ENCODE results near the gene LAMC1. TPM values are rescaled to one million over a fixed set of nuclear protein-coding genes. Genes with fewer than 3 reads are reported as not detected.

Gene LAMC1
- total RNA-seq, 1 experiment from 2014 or later: 61.2 TPM

GRCh38 chr1:183093786-183094298 lies 70.6 kb downstream of the LAMC1 start:
- ATAC-seq (peak; percentile 95), DNase-seq (ENCODE audit: low read depth, low spot score) (peak; percentile 24)
- Histone ChIP-seq H4K20me1 (ENCODE audit: insufficient read depth) (no peaks in the 10 kb centered on the region), H3K27me3 (ENCODE audit: insufficient read depth, low read length) (no peaks in the 10 kb centered on the region), H3K9ac (ENCODE audit: low read length) (0 out of 2 replicates have a peak overlapping the region, but pooled peaks have one; percentile 8), H3K27ac (ENCODE audit: low read depth, low read length) (no peak overlapping the region), H3K4me1 (ENCODE audit: control insufficient read depth in 1 of 2, insufficient read depth in 2 of 2, low read length in 2 of 2) (peaks cover 17 to 35% of the 10 kb centered on the region in 2 experiments), H2AFZ (ENCODE audit: low read depth, low read length, poor library complexity, severe bottlenecking) (no peak overlapping the region), H3K36me3 (ENCODE audit: control insufficient read depth in 1 of 2, insufficient read depth in 2 of 2, low read length in 2 of 2) (no peaks in the 10 kb centered on the region), H3K79me2 (ENCODE audit: insufficient read depth, low read length) (peaks cover 50% of the 10 kb centered on the region), H3K4me3 (replicated peaks in 1 of 2; ENCODE audit: low read depth in 1 of 2, low read length in 2 of 2) (peak overlapping the region in 1 of 2 experiments; percentile 4; a peak in 1 of 4 replicates), H3K9me3 (ENCODE audit: control insufficient read depth in 1 of 2, insufficient read depth in 1 of 2, low read depth in 1 of 2, low read length in 2 of 2) (no peaks in the 10 kb centered on the region), H3K4me2 (ENCODE audit: low read length) (peak overlapping the region; percentile 50), H3K9me2 (ENCODE audit: insufficient read depth) (no peaks in the 10 kb centered on the region)
- peak; percentile 46 for TF ChIP-seq SP1 (IDR thresholded peaks at IDR 0.05; ENCODE audit: low read depth)
- TF ChIP-seq CEBPB (IDR thresholded peaks at IDR 0.05; ENCODE audit: low read depth): peak; percentile 39; the same call in 1 of the 2 replicates
- TF ChIP-seq YY1 (IDR thresholded peaks at IDR 0.05; ENCODE audit: extremely low read depth, insufficient replicate concordance, low read depth, low read length): no peak
- TF ChIP-seq MAX (IDR thresholded peaks at IDR 0.05): peak; percentile 74
- TF ChIP-seq CBX3 (IDR thresholded peaks at IDR 0.05; ENCODE audit: low read depth): no peak
- BruUV-seq (replicated peaks): no TSS peak
- intact Hi-C loops (cut with micrococcal nuclease): loop anchor here (10.0 kb wide), 1 partner anchor 129 kb away; no protein-coding TSS in a partner anchor
- POLR2A ChIA-PET: no interaction called here
- CTCF ChIA-PET: no interaction called here
- RAD21 ChIA-PET (ENCODE audit: low non-redundant PET in 1 of 2, low total read pairs in 2 of 2, uncharacterized antibody in 2 of 2, unreplicated experiment in 2 of 2): no interaction called here

- ChIA-PET RAD21 (ENCODE audit: low non-redundant PET in 1 of 2, low total read pairs in 2 of 2, uncharacterized antibody in 2 of 2, unreplicated experiment in 2 of 2) (no interaction called here), CTCF (no interaction called here), POLR2A (no interaction called here)
- peak overlapping the region; percentile 8; the same call in 1 of the 2 replicates for H3K9ac ChIP-seq (ENCODE audit: low read length)
- BruUV-seq (replicated peaks): no TSS peak
- DNase-seq (ENCODE audit: low read depth, low spot score) (no peak), ATAC-seq (peak; percentile 31; the same call in 1 of the 2 replicates)
- intact Hi-C loops (cut with micrococcal nuclease): loop anchor here (10.0 kb wide), 1 partner anchor 130 kb away; no protein-coding TSS in a partner anchor
- H4K20me1 ChIP-seq (ENCODE audit: insufficient read depth): no peaks in the 10 kb centered on the region
- H3K4me2 ChIP-seq (ENCODE audit: low read length): peak overlapping the region; percentile 50
- no peaks in the 10 kb centered on the region for H3K27me3 ChIP-seq (ENCODE audit: insufficient read depth, low read length)
- H3K4me1 ChIP-seq (ENCODE audit: control insufficient read depth in 1 of 2, insufficient read depth in 2 of 2, low read length in 2 of 2): peaks cover 12 to 30% of the 10 kb centered on the region in 2 experiments
- no peak overlapping the region for H3K27ac ChIP-seq (ENCODE audit: low read depth, low read length)
- H3K4me3 ChIP-seq (replicated peaks in 1 of 2; ENCODE audit: low read depth in 1 of 2, low read length in 2 of 2): no peak overlapping the region
- H3K36me3 ChIP-seq (ENCODE audit: control insufficient read depth in 1 of 2, insufficient read depth in 2 of 2, low read length in 2 of 2): no peaks in the 10 kb centered on the region
- no peaks in the 10 kb centered on the region for H3K9me3 ChIP-seq (ENCODE audit: control insufficient read depth in 1 of 2, insufficient read depth in 1 of 2, low read depth in 1 of 2, low read length in 2 of 2)
- no peaks in the 10 kb centered on the region for H3K9me2 ChIP-seq (ENCODE audit: insufficient read depth)
- TF ChIP-seq FOSL1 (IDR thresholded peaks at IDR 0.05; ENCODE audit: low read depth): no peak
- no peak for TF ChIP-seq ZNF274 (IDR thresholded peaks at IDR 0.05; ENCODE audit: low read depth, low read length)
- no peak for TF ChIP-seq EZH2phosphoT487 (IDR thresholded peaks at IDR 0.05; ENCODE audit: borderline replicate concordance)
- TF ChIP-seq SIN3A (IDR thresholded peaks at IDR 0.05; ENCODE audit: low read depth): no peak
- no peak for TF ChIP-seq JUND (IDR thresholded peaks at IDR 0.05)
- no peak for TF ChIP-seq TCF7L2 (IDR thresholded peaks at IDR 0.05; ENCODE audit: borderline replicate concordance, extremely low read depth, insufficient read depth, insufficient read length)
- peaks cover 45% of the 10 kb centered on the region for H3K79me2 ChIP-seq (ENCODE audit: insufficient read depth, low read length)
- no peak overlapping the region for H2AFZ ChIP-seq (ENCODE audit: low read depth, low read length, poor library complexity, severe bottlenecking)
Observed at GRCh38 chr1:183094351-183094750, 71.1 kb downstream of the LAMC1 start.

All from HCT116 (cell line).